ENCODE measurements around the gene TBC1D22A.
"Not testable (repeated sequence)": the region's sequence is repeated elsewhere in the genome, so short reads cannot be mapped to it uniquely, and the experiment has no call there.

Gene TBC1D22A

GRCh38 chr22:46762238-46763050 is at the start of gene TBC1D22A:
Gene TBC1D22A, plus strand, starts transcription at chr22:46762650. Its CDS starts 137 bp downstream, at chr22:46762787.
- DNase-seq (ENCODE audit: low read depth in 3 of 3, low spot score in 1 of 3), result peak; percentile 79 to 94 (median 87)

GRCh38 chr22:46714550-46714949 is 47.9 kb upstream of the TBC1D22A start:
- no peak for DNase-seq (ENCODE audit: low read depth in 3 of 3, low spot score in 1 of 3)

- no peak for DNase-seq (ENCODE audit: low read depth in 3 of 3, low spot score in 1 of 3)
These were observed 42.5 kb upstream of the TBC1D22A start for GRCh38 chr22:46719921-46720320.

GRCh38 chr22:46721501-46722085 is 40.9 kb upstream of the TBC1D22A start:
- no peak for DNase-seq (ENCODE audit: low read depth in 3 of 3, low spot score in 1 of 3)

GRCh38 chr22:46723882-46724281 is 38.6 kb upstream of the TBC1D22A start:
- no peak for DNase-seq (ENCODE audit: low read depth in 3 of 3, low spot score in 1 of 3)

- DNase-seq (ENCODE audit: low read depth in 3 of 3, low spot score in 1 of 3), result no peak
These were observed 37.4 kb upstream of the TBC1D22A start for GRCh38 chr22:46725096-46725495.

- no peak for DNase-seq (ENCODE audit: low read depth in 3 of 3, low spot score in 1 of 3)
These were observed 36.1 kb upstream of the TBC1D22A start for GRCh38 chr22:46726066-46726985.

- DNase-seq (ENCODE audit: low read depth in 3 of 3, low spot score in 1 of 3), result no peak
These were observed 35.5 kb upstream of the TBC1D22A start for GRCh38 chr22:46726986-46727317.

GRCh38 chr22:46727813-46728364 is 34.6 kb upstream of the TBC1D22A start:
- DNase-seq (ENCODE audit: low read depth in 3 of 3, low spot score in 1 of 3), result no peak

GRCh38 chr22:46728470-46728869 is 34.0 kb upstream of the TBC1D22A start:
- no peak for DNase-seq (ENCODE audit: low read depth in 3 of 3, low spot score in 1 of 3)

GRCh38 chr22:46730568-46731245 is 31.7 kb upstream of the TBC1D22A start:
- no peak for DNase-seq (ENCODE audit: low read depth in 3 of 3, low spot score in 1 of 3)

GRCh38 chr22:46731246-46732040 is 31.0 kb upstream of the TBC1D22A start:
- DNase-seq (ENCODE audit: low read depth in 3 of 3, low spot score in 1 of 3), result no peak

- DNase-seq (ENCODE audit: low read depth in 3 of 3, low spot score in 1 of 3), result no peak
These were observed 30.4 kb upstream of the TBC1D22A start for GRCh38 chr22:46732041-46732379.

GRCh38 chr22:46732513-46732912 is 29.9 kb upstream of the TBC1D22A start:
- DNase-seq (ENCODE audit: low read depth in 3 of 3, low spot score in 1 of 3), result no peak

- not testable (repeated sequence) for DNase-seq (ENCODE audit: low read depth in 3 of 3, low spot score in 1 of 3)
These were observed 28.2 kb upstream of the TBC1D22A start for GRCh38 chr22:46734213-46734722.

- peak; percentile 29 to 75 (median 56) for DNase-seq (ENCODE audit: low read depth in 3 of 3, low spot score in 1 of 3)
These were observed 27.5 kb upstream of the TBC1D22A start for GRCh38 chr22:46734830-46735453.

GRCh38 chr22:46735747-46736608 is 26.5 kb upstream of the TBC1D22A start:
- no peak for DNase-seq (ENCODE audit: low read depth in 3 of 3, low spot score in 1 of 3)

GRCh38 chr22:46736705-46737104 is 25.7 kb upstream of the TBC1D22A start:
- no peak for DNase-seq (ENCODE audit: low read depth in 3 of 3, low spot score in 1 of 3)
